PC-3 (cell line): ENCODE measurements around the gene PPP1R9B.

Source experiments
- CTCF ChIP-seq: fragments of 300-600 bp; sonication (generic); conservative IDR thresholded peaks from 2 replicates; pipeline ENCODE4 v1.5.1; 2017; ENCODE audit warnings: antibody characterized with exemption, low read depth, mild to moderate bottlenecking, low read length
- EZH2 ChIP-seq: fragments of 300-600 bp; sonication (generic); IDR thresholded peaks from one replicate; pipeline ENCODE4 v1.6.1; 2017; ENCODE audit warnings: antibody characterized with exemption, mild to moderate bottlenecking, low read length; ENCODE audit not compliant: unreplicated experiment
- EZH2phosphoT487 ChIP-seq: fragments of 300-600 bp; sonication (generic); IDR thresholded peaks from 2 replicates; pipeline ENCODE4 v1.6.1; 2018; ENCODE audit warnings: mild to moderate bottlenecking, antibody characterized with exemption, low read length, borderline replicate concordance

GRCh38 chr17:50123649-50124349, 26.7 kb downstream of the PPP1R9B start:
- TF ChIP-seq EZH2: no peak
- TF ChIP-seq EZH2phosphoT487: no peak
- no peak for TF ChIP-seq CTCF
